Karpas-422 (cell line): ENCODE measurements around the gene ERBB4. TPM values are rescaled to one million over a fixed set of nuclear protein-coding genes. Genes with fewer than 3 reads are reported as not detected.

Experiments
- DNase-seq: peaks from one replicate; pipeline ENCODE4 v3.0.0-alpha.2; 2015
- H2AFZ ChIP-seq: fragments of 200-600 bp; sonication (generic); 2 replicates; pipeline ENCODE4 v1.6.1; 2014; ENCODE audit warnings: antibody characterized with exemption, low read length, mixed read lengths
- H3K27ac ChIP-seq: fragments of 200-600 bp; sonication (generic); 2 replicates; pipeline ENCODE4 v1.5.1; 2014; ENCODE audit warnings: mild to moderate bottlenecking, low read length, moderate library complexity
- H3K27me3 ChIP-seq: fragments of 200-600 bp; sonication (generic); 2 replicates; pipeline ENCODE4 v1.6.1; 2014; ENCODE audit warnings: low read length, mixed read lengths
- H3K36me3 ChIP-seq: fragments of 200-600 bp; sonication (generic); 2 replicates; pipeline ENCODE4 v1.6.1; 2014; ENCODE audit warnings: low read length, mixed read lengths; ENCODE audit not compliant: insufficient read depth
- H3K4me1 ChIP-seq: fragments of 200-600 bp; sonication (generic); 2 replicates; pipeline ENCODE4 v1.6.1; 2014; ENCODE audit warnings: mild to moderate bottlenecking, low read length, mixed read lengths
- H3K4me2 ChIP-seq: fragments of 200-600 bp; sonication (generic); 2 replicates; pipeline ENCODE4 v1.6.1; 2014; ENCODE audit warnings: low read length, low read depth, mild to moderate bottlenecking; ENCODE audit not compliant: poor library complexity, severe bottlenecking
- H3K4me3 ChIP-seq: fragments of 200-600 bp; sonication (generic); 2 replicates; pipeline ENCODE4 v1.5.1; 2014; ENCODE audit warnings: mild to moderate bottlenecking, antibody characterized with exemption, low read length, mixed read lengths
- H3K79me2 ChIP-seq: fragments of 200-600 bp; sonication (generic); 2 replicates; pipeline ENCODE4 v1.6.1; 2014; ENCODE audit warnings: mild to moderate bottlenecking, low read length, mixed read lengths
- H3K9ac ChIP-seq: fragments of 200-600 bp; sonication (generic); 2 replicates; pipeline ENCODE4 v1.6.0; 2014; ENCODE audit warnings: low read length
- H3K9me2 ChIP-seq: fragments of 200-600 bp; sonication (generic), shearing (Covaris generic); replicated peaks from 2 replicates; pipeline ENCODE4 v1.6.0; 2014; ENCODE audit warnings: mild to moderate bottlenecking, low read length, moderate library complexity; ENCODE audit not compliant: insufficient read depth
- H3K9me3 ChIP-seq: fragments of 300-700, 200-600 bp; sonication (generic); 2 replicates; pipeline ENCODE4 v1.6.1; 2014; ENCODE audit warnings: low read length, mixed read lengths
- H4K20me1 ChIP-seq: fragments of 200-600 bp; sonication (generic); 2 replicates; pipeline ENCODE4 v1.6.1; 2014; ENCODE audit warnings: mild to moderate bottlenecking, antibody characterized with exemption, low read length, low read depth; ENCODE audit not compliant: insufficient read depth
- total RNA-seq: library from RNA; depleted of rRNA; stranded (reverse); fragments of >200 nt; shearing (Covaris generic); gene quantifications from 2 replicates; pipeline ENCODE4 v1.2.3, GENCODE V29; 2014; ENCODE audit warnings: low replicate concordance

The ERBB4 gene
- total RNA-seq, 1 experiment from 2014 or later: not detected

- no peak overlapping the region for H3K27ac ChIP-seq
- H3K9ac ChIP-seq: no peak overlapping the region
- no peaks in the 10 kb centered on the region for H3K79me2 ChIP-seq
- H3K9me2 ChIP-seq: no peaks in the 10 kb centered on the region
- H3K36me3 ChIP-seq: no peaks in the 10 kb centered on the region
- H2AFZ ChIP-seq: no peak overlapping the region
- H3K4me1 ChIP-seq: no peaks in the 10 kb centered on the region
- no peak overlapping the region for H3K4me3 ChIP-seq
- no peaks in the 10 kb centered on the region for H3K27me3 ChIP-seq
- no peak for DNase-seq
- peaks cover 26% of the 10 kb centered on the region for H3K9me3 ChIP-seq
- no peaks in the 10 kb centered on the region for H4K20me1 ChIP-seq
- no peak overlapping the region for H3K4me2 ChIP-seq
These were observed 122.5 kb downstream of the ERBB4 start for GRCh38 chr2:212416086-212416485.

GRCh38 chr2:212414767-212415211, 123.8 kb downstream of the ERBB4 start:
- H3K9ac ChIP-seq: no peak overlapping the region
- H3K4me3 ChIP-seq: no peak overlapping the region
- H2AFZ ChIP-seq: no peak overlapping the region
- no peaks in the 10 kb centered on the region for H4K20me1 ChIP-seq
- H3K79me2 ChIP-seq: no peaks in the 10 kb centered on the region
- H3K27me3 ChIP-seq: no peaks in the 10 kb centered on the region
- no peak overlapping the region for H3K4me2 ChIP-seq
- no peaks in the 10 kb centered on the region for H3K36me3 ChIP-seq
- peaks cover 19% of the 10 kb centered on the region for H3K9me3 ChIP-seq
- no peaks in the 10 kb centered on the region for H3K9me2 ChIP-seq
- no peaks in the 10 kb centered on the region for H3K4me1 ChIP-seq
- no peak overlapping the region for H3K27ac ChIP-seq
- DNase-seq: no peak

- Histone ChIP-seq H3K9ac (no peak overlapping the region), H3K9me2 (no peaks in the 10 kb centered on the region), H2AFZ (no peak overlapping the region), H4K20me1 (no peaks in the 10 kb centered on the region), H3K27me3 (no peaks in the 10 kb centered on the region), H3K4me1 (no peaks in the 10 kb centered on the region), H3K79me2 (no peaks in the 10 kb centered on the region), H3K27ac (no peak overlapping the region), H3K9me3 (peaks cover 15% of the 10 kb centered on the region), H3K4me2 (no peak overlapping the region), H3K36me3 (no peaks in the 10 kb centered on the region), H3K4me3 (no peak overlapping the region)
- DNase-seq: no peak
These were observed 129.0 kb downstream of the ERBB4 start for GRCh38 chr2:212409560-212409959.

GRCh38 chr2:212408524-212408923, 130.1 kb downstream of the ERBB4 start:
- H3K4me3 ChIP-seq: no peak overlapping the region
- H3K27me3 ChIP-seq: no peaks in the 10 kb centered on the region
- no peak overlapping the region for H3K4me2 ChIP-seq
- peaks cover 15% of the 10 kb centered on the region; the same call in 1 of the 2 replicates for H3K9me3 ChIP-seq
- H3K4me1 ChIP-seq: no peaks in the 10 kb centered on the region
- no peaks in the 10 kb centered on the region for H4K20me1 ChIP-seq
- no peaks in the 10 kb centered on the region for H3K9me2 ChIP-seq
- DNase-seq: no peak
- H2AFZ ChIP-seq: no peak overlapping the region
- no peak overlapping the region for H3K9ac ChIP-seq
- no peaks in the 10 kb centered on the region for H3K79me2 ChIP-seq
- no peak overlapping the region for H3K27ac ChIP-seq
- H3K36me3 ChIP-seq: no peaks in the 10 kb centered on the region

GRCh38 chr2:212406716-212407115, 131.9 kb downstream of the ERBB4 start:
- DNase-seq: no peak
- no peaks in the 10 kb centered on the region for H3K79me2 ChIP-seq
- no peak overlapping the region for H3K27ac ChIP-seq
- no peak overlapping the region for H2AFZ ChIP-seq
- H3K9me2 ChIP-seq: no peaks in the 10 kb centered on the region
- H3K27me3 ChIP-seq: no peaks in the 10 kb centered on the region
- no peaks in the 10 kb centered on the region for H4K20me1 ChIP-seq
- peaks cover 13% of the 10 kb centered on the region; the same call in 1 of the 2 replicates for H3K9me3 ChIP-seq
- no peak overlapping the region for H3K4me2 ChIP-seq
- no peaks in the 10 kb centered on the region for H3K4me1 ChIP-seq
- H3K36me3 ChIP-seq: no peaks in the 10 kb centered on the region
- H3K4me3 ChIP-seq: no peak overlapping the region
- no peak overlapping the region for H3K9ac ChIP-seq

GRCh38 chr2:212402316-212402715, 136.3 kb downstream of the ERBB4 start:
- Histone ChIP-seq H3K4me3 (no peak overlapping the region), H3K36me3 (no peaks in the 10 kb centered on the region), H3K9ac (no peak overlapping the region), H4K20me1 (no peaks in the 10 kb centered on the region), H3K4me2 (no peak overlapping the region), H2AFZ (no peak overlapping the region), H3K9me3 (peaks cover 14% of the 10 kb centered on the region; the same call in 1 of the 2 replicates), H3K4me1 (no peaks in the 10 kb centered on the region), H3K27me3 (no peaks in the 10 kb centered on the region), H3K79me2 (no peaks in the 10 kb centered on the region), H3K9me2 (no peaks in the 10 kb centered on the region), H3K27ac (no peak overlapping the region)
- DNase-seq: no peak

GRCh38 chr2:212398316-212398715, 140.3 kb downstream of the ERBB4 start:
- no peaks in the 10 kb centered on the region for H4K20me1 ChIP-seq
- no peak overlapping the region for H3K27ac ChIP-seq
- H3K4me1 ChIP-seq: no peaks in the 10 kb centered on the region
- H3K36me3 ChIP-seq: no peaks in the 10 kb centered on the region
- H3K9ac ChIP-seq: no peak overlapping the region
- no peaks in the 10 kb centered on the region for H3K79me2 ChIP-seq
- no peak overlapping the region for H3K4me2 ChIP-seq
- H3K4me3 ChIP-seq: no peak overlapping the region
- no peak overlapping the region for H2AFZ ChIP-seq
- H3K9me2 ChIP-seq: no peaks in the 10 kb centered on the region
- H3K9me3 ChIP-seq: peaks cover 13% of the 10 kb centered on the region
- DNase-seq: no peak
- no peaks in the 10 kb centered on the region for H3K27me3 ChIP-seq

- Histone ChIP-seq H3K9me3 (peaks cover 14% of the 10 kb centered on the region), H3K36me3 (no peaks in the 10 kb centered on the region), H3K4me3 (no peak overlapping the region), H3K9ac (no peak overlapping the region), H4K20me1 (no peaks in the 10 kb centered on the region), H3K4me1 (no peaks in the 10 kb centered on the region), H3K27me3 (no peaks in the 10 kb centered on the region), H3K4me2 (no peak overlapping the region), H3K27ac (no peak overlapping the region), H3K79me2 (no peaks in the 10 kb centered on the region), H2AFZ (no peak overlapping the region), H3K9me2 (no peaks in the 10 kb centered on the region)
- DNase-seq: no peak
These were observed 146.1 kb downstream of the ERBB4 start for GRCh38 chr2:212392544-212392943.

- no peak overlapping the region for H3K4me3 ChIP-seq
These were observed 146.6 kb downstream of the ERBB4 start for GRCh38 chr2:212392043-212392442.

More at GRCh38 chr2:212392043-212392442, 146.6 kb downstream of the ERBB4 start:
- Histone ChIP-seq H2AFZ (no peak overlapping the region), H3K36me3 (no peaks in the 10 kb centered on the region), H4K20me1 (no peaks in the 10 kb centered on the region), H3K9ac (no peak overlapping the region), H3K4me1 (no peaks in the 10 kb centered on the region), H3K79me2 (no peaks in the 10 kb centered on the region), H3K27ac (no peak overlapping the region), H3K9me2 (no peaks in the 10 kb centered on the region), H3K4me2 (no peak overlapping the region), H3K9me3 (peaks cover 13% of the 10 kb centered on the region), H3K27me3 (no peaks in the 10 kb centered on the region)
- DNase-seq: no peak
